Natural killer cell treated with Interleukin-12 subunit alpha and Interleukin-12 subunit beta and Interleukin-15 and Interleukin-18, amount 100 ng/mL, for 72 hours (primary cell): ENCODE measurements around the gene ZCCHC8. TPM values are rescaled to one million over a fixed set of nuclear protein-coding genes. Genes with fewer than 3 reads are reported as not detected.

Source experiments
- ATAC-seq, 2 donors: fragments of 150-1000 bp; cut with Tn5 transposase in 1 of 2; sonication (Bioruptor Pico), chemical (Tn5 transposase) in 1 of 2; 2 replicates each; pipeline ENCODE4 v1.10.0; 2021
- DNase-seq: peaks from one replicate; pipeline ENCODE4 v3.0.0; 2022; ENCODE audit warnings: low spot score
- H3K27ac Mint-ChIP-seq, 2 donors: 1 replicate in 1 of 2; 2 replicates in 1 of 2; pipeline ENCODE4 v1.8.0; 2022; ENCODE audit warnings: mixed read lengths in 2 of 2, mild to moderate bottlenecking in 1 of 2, moderate library complexity in 1 of 2
- H3K27me3 Mint-ChIP-seq, 2 donors: 1 replicate in 1 of 2; 2 replicates in 1 of 2; pipeline ENCODE4 v1.8.0; 2022; ENCODE audit warnings: mixed read lengths in 2 of 2
- H3K36me3 Mint-ChIP-seq: one replicate; pipeline ENCODE4 v1.8.0; 2022; ENCODE audit warnings: mixed read lengths
- H3K4me1 Mint-ChIP-seq, 2 donors: 1 replicate in 1 of 2; 2 replicates in 1 of 2; pipeline ENCODE4 v1.8.0; 2022; ENCODE audit warnings: low read depth in 2 of 2, mixed read lengths in 2 of 2, mild to moderate bottlenecking in 1 of 2
- H3K4me3 Mint-ChIP-seq: one replicate; pipeline ENCODE4 v1.8.0; 2022; ENCODE audit warnings: mixed read lengths
- H3K9me3 Mint-ChIP-seq: 2 replicates; pipeline ENCODE4 v1.8.0; 2022; ENCODE audit warnings: mixed read lengths
- total RNA-seq, 2 donors: library from RNA; stranded (reverse); gene quantifications; one replicate each; pipeline ENCODE4 v1.2.3, GENCODE V29; 2022

Gene ZCCHC8
- total RNA-seq, 2 donors from 2014 or later: 37.0 to 42.7 TPM

DNA sequence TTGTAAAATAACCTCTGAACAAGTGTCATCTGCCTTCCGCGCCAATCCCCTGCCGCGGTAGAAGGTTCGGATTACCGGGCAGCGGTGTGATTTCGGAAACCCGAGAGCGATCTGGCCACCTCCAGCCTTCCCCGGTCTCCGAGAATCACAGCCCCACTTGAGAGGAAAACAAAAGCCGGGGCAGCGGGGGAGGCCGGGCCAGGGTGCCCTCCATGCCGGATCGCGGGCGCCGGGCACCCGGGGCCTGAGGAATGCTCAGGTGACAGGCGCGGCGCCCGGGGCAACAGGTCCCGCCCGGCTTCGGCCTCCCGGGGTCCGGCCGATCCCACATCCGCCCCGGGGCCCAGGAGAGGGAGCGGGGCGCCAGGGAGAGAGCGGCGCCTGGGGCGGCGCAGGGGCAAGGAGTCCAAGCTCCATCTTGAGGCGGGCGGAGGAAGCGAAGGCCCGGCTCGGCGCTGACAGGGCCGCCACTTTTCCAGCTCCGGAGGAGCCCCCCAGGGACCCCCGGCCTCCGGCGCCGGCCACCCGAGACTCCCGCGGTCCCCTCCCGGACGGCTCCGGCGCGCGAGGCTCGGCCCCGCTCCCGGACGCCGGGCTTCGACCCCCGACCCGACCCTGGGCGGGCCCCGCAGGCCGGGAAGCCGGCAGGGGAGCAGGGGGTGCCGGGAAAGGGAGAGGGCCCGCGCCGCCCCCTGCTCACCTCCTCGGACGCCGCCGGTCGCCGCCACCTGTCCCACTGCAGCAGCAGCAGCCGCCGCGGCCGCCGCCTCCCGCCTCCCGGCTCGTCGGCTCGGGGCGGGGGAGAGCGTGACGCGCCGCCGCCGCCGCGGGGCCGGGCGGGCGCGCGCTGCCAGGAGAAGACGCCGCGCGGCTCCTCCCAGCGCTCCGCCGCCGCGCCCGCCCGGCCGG, 78.7 kb downstream of the ZCCHC8 start, which contains the start of gene CLIP1:
CLIP1 (minus strand) TSS at position 849 of the 909 bp plus-strand sequence. CDS start 42,217 bp downstream, outside the sequence.
- Mint-ChIP-seq H3K36me3 (no peaks in the 10 kb centered on the region), H3K27ac (peak within 1 kb of the TSS; percentile 87 to 94), H3K4me1 (peaks cover 20 to 24% of the 10 kb centered on the region in 2 donors), H3K4me3 (peak within 1 kb of the TSS; percentile 96), H3K9me3 (no peaks in the 10 kb centered on the region), H3K27me3 (no peaks in the 10 kb centered on the region)
- ATAC-seq (peak; percentile 85 to 89), DNase-seq (peak; percentile 68)

Other genes with a start within 250 kb of the ZCCHC8 start
- 10 to 100 TPM; 31.8 to 34.4 TPM for gene VPS33A, start 234.4 kb downstream of the ZCCHC8 start, total RNA-seq
- gene CLIP1, start 78.3 kb downstream of the ZCCHC8 start, total RNA-seq: 100 to 1,000 TPM in 1 of 2 donors, 10 to 100 TPM in 1; 75.4 to 108 TPM
- 100 to 1,000 TPM in 1 of 2 donors, 10 to 100 TPM in 1; 93.7 to 111 TPM for gene RSRC2, start 26.0 kb upstream of the ZCCHC8 start, total RNA-seq
- gene KNTC1, start 26.3 kb upstream of the ZCCHC8 start, total RNA-seq: 100 to 1,000 TPM in 1 of 2 donors, 10 to 100 TPM in 1; 65.1 to 187 TPM
- under 1 TPM in 1 of 2 donors, not detected in 1; 0.64 TPM for gene HCAR2, start 202.4 kb upstream of the ZCCHC8 start, total RNA-seq
- under 1 TPM in 1 of 2 donors, not detected in 1; 0.50 TPM for gene HCAR3, start 215.9 kb upstream of the ZCCHC8 start, total RNA-seq
- gene HCAR1, start 229.9 kb upstream of the ZCCHC8 start, total RNA-seq: not detected